H1 (cell line): ENCODE results near the gene TSPAN15. TPM values are rescaled to one million over a fixed set of nuclear protein-coding genes. Genes with fewer than 3 reads are reported as not detected.

Source experiments
- CTCF ChIA-PET: fragments of 300-600 bp; sonication (Branson Sonifier 250); formaldehyde crosslinking; loops from one replicate; lab custom pipeline; 2021; ENCODE audit not compliant: partially characterized antibody; lab: Charles Lee
- POLR2A ChIA-PET: fragments of 300-600 bp; sonication (Branson Sonifier 250); formaldehyde crosslinking; loops from one replicate; lab custom pipeline; 2021; ENCODE audit warnings: inconsistent platforms; ENCODE audit not compliant: partially characterized antibody; lab: Charles Lee
- DNase-seq, 2 experiments: peaks; one replicate each; pipeline versions ENCODE4 v3.0.0 to v3.0.0-alpha.2; 2010 to 2022; ENCODE audit warnings: low spot score in 2 of 2, low read depth in 1 of 2, mixed read lengths in 1 of 2
- FAIRE-seq: peaks from 2 replicates; lab custom pipeline; 2011; peaks lifted over from hg19 to GRCh38; lab: Jason Lieb, UNC
- H2AFZ ChIP-seq: 2 replicates; pipeline ENCODE4 v1.8.1; 2012; ENCODE audit warnings: low read length, inconsistent platforms
- H2AK5ac ChIP-seq: 2 replicates; pipeline ENCODE4 v1.6.1; 2013; ENCODE audit warnings: low read depth, low read length
- H2BK120ac ChIP-seq: replicated peaks from 2 replicates; pipeline ENCODE3; 2013; ENCODE audit warnings: low read depth, low read length, inconsistent platforms
- H2BK12ac ChIP-seq: 2 replicates; pipeline ENCODE4 v1.6.1; 2013; ENCODE audit warnings: low read depth, low read length
- H2BK15ac ChIP-seq: 2 replicates; pipeline ENCODE4 v1.6.1; 2013; ENCODE audit warnings: low read length
- H2BK20ac ChIP-seq: 2 replicates; pipeline ENCODE4 v1.6.1; 2013; ENCODE audit warnings: low read length
- H2BK5ac ChIP-seq: 2 replicates; pipeline ENCODE4 v1.6.1; 2013; ENCODE audit warnings: low read depth, low read length
- H3K14ac ChIP-seq: 2 replicates; pipeline ENCODE4 v1.6.1; 2013; ENCODE audit warnings: inconsistent platforms; ENCODE audit not compliant: insufficient read length
- H3K18ac ChIP-seq: 2 replicates; pipeline ENCODE4 v1.6.1; 2013; ENCODE audit warnings: low read length; ENCODE audit errors: extremely low read depth
- H3K23ac ChIP-seq: 2 replicates; pipeline ENCODE4 v1.6.1; 2013; ENCODE audit warnings: inconsistent platforms; ENCODE audit not compliant: insufficient read length
- H3K23me2 ChIP-seq: 2 replicates; pipeline ENCODE4 v1.6.1; 2013; ENCODE audit warnings: low read depth, low read length
- H3K27ac ChIP-seq: 2 replicates; pipeline ENCODE4 v1.6.1; 2011; ENCODE audit warnings: low read depth, low read length, inconsistent platforms
- H3K27me3 ChIP-seq, 4 experiments: replicated peaks in 1 of 4; 1 replicate in 1 of 4; 2 replicates in 3 of 4; pipeline versions ENCODE4 v1.6.1 to v1.8.1; 2011 to 2013; ENCODE audit warnings: low read length in 3 of 4, mild to moderate bottlenecking in 3 of 4, inconsistent platforms in 2 of 4, mixed read lengths in 2 of 4, moderate library complexity in 1 of 4; ENCODE audit not compliant: control insufficient read depth in 3 of 4, insufficient read depth in 3 of 4; ENCODE audit errors: extremely low read depth in 1 of 4
- H3K36me3 ChIP-seq, 4 experiments: 2 replicates each; pipeline versions ENCODE4 v1.6.1 to v1.8.1; 2011 to 2013; ENCODE audit warnings: mild to moderate bottlenecking in 4 of 4, low read length in 3 of 4, moderate library complexity in 2 of 4, control low read depth in 1 of 4, inconsistent platforms in 1 of 4; ENCODE audit not compliant: insufficient read depth in 4 of 4, control insufficient read depth in 2 of 4
- H3K4ac ChIP-seq: replicated peaks from 2 replicates; pipeline ENCODE3; 2013; ENCODE audit warnings: low read length, low read depth, mixed read lengths, inconsistent platforms; ENCODE audit not compliant: insufficient read length
- H3K4me1 ChIP-seq, 4 experiments: replicated peaks in 1 of 4; 1 replicate in 1 of 4; 2 replicates in 3 of 4; pipeline versions ENCODE4 v1.6.1 to v1.8.1; 2011 to 2013; ENCODE audit warnings: low read length in 3 of 4, inconsistent platforms in 2 of 4, mixed read lengths in 1 of 4; ENCODE audit not compliant: insufficient read depth in 4 of 4, control insufficient read depth in 3 of 4
- H3K4me2 ChIP-seq, 2 experiments: 2 replicates each; pipeline versions ENCODE4 v1.6.1 to v1.8.1; 2011 to 2013; ENCODE audit warnings: low read depth in 2 of 2, low read length in 2 of 2, control low read depth in 1 of 2, inconsistent platforms in 1 of 2, mild to moderate bottlenecking in 1 of 2; ENCODE audit not compliant: insufficient read depth in 1 of 2
- H3K4me3 ChIP-seq, 4 experiments: fragments of 200-600, 300-600 bp in 1 of 4; sonication (generic), shearing (Covaris generic), sonication (Bioruptor Twin) in 1 of 4; 2 replicates each; pipeline versions ENCODE4 v1.5.1 to v1.8.1; 2011 to 2016; ENCODE audit warnings: low read length in 4 of 4, low read depth in 3 of 4, control low read depth in 2 of 4, inconsistent platforms in 2 of 4, mild to moderate bottlenecking in 2 of 4, mixed read lengths in 1 of 4, moderate library complexity in 1 of 4; ENCODE audit not compliant: insufficient read depth in 2 of 4; ENCODE audit errors: extremely low read depth in 1 of 4
- H3K56ac ChIP-seq: replicated peaks from 2 replicates; pipeline ENCODE3; 2013; ENCODE audit warnings: low read depth, mild to moderate bottlenecking, mixed read lengths, low read length, inconsistent platforms; ENCODE audit not compliant: insufficient read length
- H3K79me1 ChIP-seq: 2 replicates; pipeline ENCODE4 v1.6.1; 2013; ENCODE audit warnings: low read depth, low read length, control low read depth
- H3K79me2 ChIP-seq, 2 experiments: 2 replicates each; pipeline versions ENCODE4 v1.6.1 to v1.8.1; 2012 to 2013; ENCODE audit warnings: low read length in 2 of 2, mild to moderate bottlenecking in 2 of 2, inconsistent platforms in 1 of 2; ENCODE audit not compliant: insufficient read depth in 2 of 2, control insufficient read depth in 1 of 2
- H3K9ac ChIP-seq, 4 experiments: replicated peaks in 1 of 4; 1 replicate in 1 of 4; 2 replicates in 3 of 4; pipeline versions ENCODE4 v1.6.1 to v1.8.1; 2011 to 2013; ENCODE audit warnings: low read depth in 3 of 4, low read length in 3 of 4, control low read depth in 2 of 4, mild to moderate bottlenecking in 2 of 4, moderate library complexity in 2 of 4, inconsistent platforms in 1 of 4; ENCODE audit errors: extremely low read depth in 1 of 4
- H3K9me3 ChIP-seq, 2 experiments: 2 replicates each; pipeline versions ENCODE4 v1.6.1 to v1.8.1; 2012 to 2013; ENCODE audit warnings: mild to moderate bottlenecking in 2 of 2, moderate library complexity in 2 of 2, control low read depth in 1 of 2, inconsistent platforms in 1 of 2, low read depth in 1 of 2, low read length in 1 of 2, mixed read lengths in 1 of 2; ENCODE audit not compliant: insufficient read depth in 2 of 2
- H4K20me1 ChIP-seq, 2 experiments: replicated peaks in 1 of 2; 2 replicates each; pipeline versions ENCODE3 to v1.8.1; 2011 to 2013; ENCODE audit warnings: inconsistent platforms in 2 of 2, low read length in 2 of 2, mild to moderate bottlenecking in 1 of 2; ENCODE audit not compliant: insufficient read depth in 2 of 2, control insufficient read depth in 1 of 2
- H4K5ac ChIP-seq: 2 replicates; pipeline ENCODE4 v1.6.1; 2013; ENCODE audit warnings: low read length, low read depth, mixed read lengths, inconsistent platforms; ENCODE audit not compliant: insufficient read length
- H4K8ac ChIP-seq: 2 replicates; pipeline ENCODE4 v1.8.0; 2013; ENCODE audit warnings: mild to moderate bottlenecking, moderate library complexity, low read length, inconsistent platforms; ENCODE audit not compliant: insufficient read depth; ENCODE audit errors: extremely low read depth
- H4K91ac ChIP-seq: replicated peaks from 2 replicates; pipeline ENCODE3; 2013; ENCODE audit warnings: low read length, mixed read lengths, inconsistent platforms; ENCODE audit not compliant: insufficient read length
- CBX8 ChIP-seq: fragments of 300-800, 300-1000 bp; sonication (generic); IDR thresholded peaks from 2 replicates; pipeline ENCODE4 v1.7.1; 2016; ENCODE audit warnings: low read depth, low read length, borderline replicate concordance
- CEBPB ChIP-seq: IDR thresholded peaks from 2 replicates; pipeline ENCODE4 v1.6.1; 2012; ENCODE audit warnings: low read depth, low read length
- CREB1 ChIP-seq: IDR thresholded peaks from 2 replicates; pipeline ENCODE4 v1.6.1; 2012; ENCODE audit warnings: inconsistent platforms
- GTF2F1 ChIP-seq: IDR thresholded peaks from 2 replicates; pipeline ENCODE4 v1.6.1; 2012; ENCODE audit warnings: low read depth, low read length, improper control_type of control experiment, borderline replicate concordance
- HDAC2 ChIP-seq, 2 experiments: fragments of 300-600 bp in 1 of 2; sonication (generic) in 1 of 2; IDR thresholded peaks; 2 replicates each; pipeline ENCODE4 v1.6.1; 2011 to 2012; ENCODE audit warnings: low read depth in 2 of 2, low read length in 2 of 2, mild to moderate bottlenecking in 2 of 2, moderate library complexity in 2 of 2, borderline replicate concordance in 1 of 2, inconsistent platforms in 1 of 2
- JUND ChIP-seq: IDR thresholded peaks from 2 replicates; pipeline ENCODE4 v1.6.1; 2011; ENCODE audit warnings: mild to moderate bottlenecking, improper control_type of control experiment, low read length
- NRF1 ChIP-seq: IDR thresholded peaks from 2 replicates; pipeline ENCODE4 v1.6.1; 2011; ENCODE audit warnings: mild to moderate bottlenecking, low read depth, low read length, improper control_type of control experiment
- RXRA ChIP-seq: IDR thresholded peaks from 2 replicates; pipeline ENCODE4 v1.6.1; 2011; ENCODE audit warnings: low read depth, mild to moderate bottlenecking, low read length, moderate library complexity; ENCODE audit not compliant: insufficient read depth
- TAF7 ChIP-seq: optimal IDR thresholded peaks from 2 replicates; pipeline ENCODE3; 2011; ENCODE audit warnings: low read depth, mild to moderate bottlenecking, inconsistent platforms, low read length, moderate library complexity, borderline replicate concordance
- TEAD4 ChIP-seq: IDR thresholded peaks from 2 replicates; pipeline ENCODE4 v1.6.1; 2012; ENCODE audit warnings: low read depth, low read length, inconsistent platforms, mixed read lengths
- YY1 ChIP-seq: IDR thresholded peaks from 2 replicates; pipeline ENCODE4 v1.6.1; 2011; ENCODE audit warnings: low read depth, mild to moderate bottlenecking, low read length
- ZNF274 ChIP-seq: IDR thresholded peaks from 2 replicates; pipeline ENCODE4 v1.7.0; 2012; ENCODE audit warnings: low read length, borderline replicate concordance; ENCODE audit errors: extremely low read depth
- WGBS, 2 experiments: shearing (Covaris generic) in 1 of 2; methylation state at CpG; one replicate each; pipeline versions ENCODE4 v1.1.6 to v1.1.7; 2013 to 2015; ENCODE audit warnings: low lambda C conversion rate in 2 of 2, mixed read lengths in 2 of 2, inconsistent platforms in 1 of 2, low coverage in 1 of 2, missing lambda C conversion rate in 1 of 2; ENCODE audit not compliant: insufficient replicate concordance in 2 of 2, insufficient coverage in 1 of 2, insufficient read length in 1 of 2; ENCODE audit errors: extremely low coverage in 1 of 2, missing lambda C conversion rate in 1 of 2; 5-methylcytosine and 5-hydroxymethylcytosine counted together
- polyA plus RNA-seq, 7 experiments: library from polyadenylated mRNA; depleted of rRNA in 3 of 7; stranded (reverse) in 5 of 7; unstranded in 2 of 7; fragments of >200 nt in 5 of 7; fragments of 200-250 nt in 2 of 7; gene quantifications; 1 replicate in 5 of 7; 2 replicates in 1 of 7; 4 replicates in 1 of 7; pipeline versions ENCODE4 v1.2.1 to v1.2.3, GENCODE V29; 2011 to 2013; ENCODE audit warnings: missing spikeins in 2 of 7, mixed read lengths in 2 of 7
- total RNA-seq: library from RNA; stranded (reverse); fragmentation: NEBNext Ultra II Directional; extraction: Animal tissue kit (Norgen Biotek cat#: 25700); gene quantifications from 2 replicates; pipeline ENCODE4 v1.2.1, GENCODE V29; 2021

The TSPAN15 gene
- total and polyA plus RNA-seq, 2 of the 8 experiments (the other 6 are each of a cell fraction or from before 2014, with no cell fraction given) = 9.7 to 20.0 TPM

GRCh38 chr10:69477968-69478597 is 26.8 kb downstream of the TSPAN15 start:
- TF ChIP-seq CEBPB (no peak), RXRA (no peak), HDAC2 (IDR thresholded peaks at IDR 0.05; ENCODE audit: borderline replicate concordance in 1 of 2, low read depth in 2 of 2, low read length in 2 of 2) (no peak), TEAD4 (no peak), ZNF274 (no peak), NRF1 (no peak), CBX8 (no peak), TAF7 (no peak), JUND (no peak), CREB1 (no peak), GTF2F1 (no peak), YY1 (no peak)
- Histone ChIP-seq H2AK5ac (no peak overlapping the region), H3K23me2 (no peaks in the 10 kb centered on the region), H2BK5ac (no peak overlapping the region), H3K9ac (no peak overlapping the region), H3K79me1 (no peaks in the 10 kb centered on the region), H3K4me3 (no peak overlapping the region), H3K27me3 (no peaks in the 10 kb centered on the region), H3K18ac (no peak overlapping the region), H3K4ac (no peak overlapping the region), H2BK12ac (peak overlapping the region; percentile 43; the same call in 1 of the 2 replicates), H3K4me2 (no peak overlapping the region), H3K36me3 (no peaks in the 10 kb centered on the region), H3K14ac (no peak overlapping the region), H3K9me3 (no peaks in the 10 kb centered on the region), H4K91ac (no peak overlapping the region), H3K56ac (no peak overlapping the region), H2BK15ac (no peak overlapping the region), H3K79me2 (no peaks in the 10 kb centered on the region), H2BK120ac (no peak overlapping the region), H4K20me1 (no peaks in the 10 kb centered on the region), H4K8ac (no peak overlapping the region), H3K23ac (no peak overlapping the region), H3K4me1 (no peaks in the 10 kb centered on the region; a peak in 2 of 7 replicates), H2AFZ (no peak overlapping the region), H4K5ac (no peak overlapping the region), H2BK20ac (no peak overlapping the region), H3K27ac (no peak overlapping the region)
- ChIA-PET CTCF (interaction anchor here (1.2 to 2.0 kb wide), 4 partner anchors 14 to 51 kb away, joined by 3 to 8 read pairs (median 6); no protein-coding TSS in a partner anchor), POLR2A (interaction anchor here (1.1 kb wide), 1 partner anchor 13 kb away, joined by 3 read pairs; no protein-coding TSS in a partner anchor)
- 85% methylated on average over 7 of the region's 8 CpGs; no CpG with 5 or more reads in 1 of the 2 experiments for WGBS, 2 experiments
- no peak for FAIRE-seq
- no peak for DNase-seq
